Skeletal muscle tissue (tissue), 4 donors: ENCODE measurements around the gene RNF144A. TPM values are rescaled to one million over a fixed set of nuclear protein-coding genes. Genes with fewer than 3 reads are reported as not detected.

ENCODE experiments used
- H3K27ac ChIP-seq: one replicate; pipeline ENCODE4 v1.7.0; 2013; ENCODE audit warnings: mild to moderate bottlenecking, low read depth, low read length, inconsistent platforms
- H3K27me3 ChIP-seq, 3 donors: one replicate each; pipeline ENCODE4 v1.7.0; 2013; ENCODE audit warnings: low read length in 3 of 3; ENCODE audit not compliant: control insufficient read depth in 3 of 3, insufficient read depth in 3 of 3
- H3K36me3 ChIP-seq, 3 donors: one replicate each; pipeline ENCODE4 v1.7.0; 2013; ENCODE audit warnings: low read length in 3 of 3; ENCODE audit not compliant: control insufficient read depth in 3 of 3, insufficient read depth in 3 of 3
- H3K4me1 ChIP-seq, 3 donors: one replicate each; pipeline ENCODE4 v1.7.0; 2013; ENCODE audit warnings: low read length in 3 of 3, mild to moderate bottlenecking in 3 of 3; ENCODE audit not compliant: control insufficient read depth in 3 of 3, insufficient read depth in 3 of 3
- H3K4me3 ChIP-seq, 3 donors: one replicate each; pipeline ENCODE4 v1.7.0; 2013; ENCODE audit warnings: low read length in 3 of 3
- H3K9ac ChIP-seq, 3 donors: one replicate each; pipeline ENCODE4 v1.7.0; 2013; ENCODE audit warnings: low read length in 3 of 3, mild to moderate bottlenecking in 3 of 3, moderate library complexity in 2 of 3, low read depth in 1 of 3
- H3K9me3 ChIP-seq, 3 donors: one replicate each; pipeline ENCODE4 v1.7.0; 2013; ENCODE audit warnings: low read length in 3 of 3; ENCODE audit not compliant: control insufficient read depth in 3 of 3
- total RNA-seq: library from RNA; depleted of rRNA; stranded (reverse); fragments of >200 nt; gene quantifications from one replicate; pipeline ENCODE4 v1.2.3, GENCODE V29; 2014
- donor health status: Osteomylitis.

Gene RNF144A
- total RNA-seq, 1 donor from 2014 or later, result 16.2 TPM

- no peak overlapping the region for H3K9ac ChIP-seq
- peak overlapping the region; percentile 46 for H3K27ac ChIP-seq
- H3K4me3 ChIP-seq, result no peak overlapping the region
- peaks cover 6 to 20% (median 11%) of the 10 kb centered on the region in 3 donors for H3K36me3 ChIP-seq
- no peaks in the 10 kb centered on the region for H3K9me3 ChIP-seq
- peaks cover 26 to 43% (median 38%) of the 10 kb centered on the region in 3 donors for H3K4me1 ChIP-seq
- no peaks in the 10 kb centered on the region for H3K27me3 ChIP-seq
These were observed 105.5 kb downstream of the RNF144A start for GRCh38 chr2:7022492-7023385.

GRCh38 chr2:7023542-7023941, 106.3 kb downstream of the RNF144A start:
- Histone ChIP-seq H3K9me3 (no peaks in the 10 kb centered on the region), H3K27me3 (no peaks in the 10 kb centered on the region), H3K27ac (peak overlapping the region; percentile 37), H3K4me1 (peaks cover 25 to 38% (median 36%) of the 10 kb centered on the region in 3 donors), H3K4me3 (no peak overlapping the region), H3K36me3 (peaks cover 6 to 20% (median 11%) of the 10 kb centered on the region in 3 donors), H3K9ac (no peak overlapping the region)

DNA sequence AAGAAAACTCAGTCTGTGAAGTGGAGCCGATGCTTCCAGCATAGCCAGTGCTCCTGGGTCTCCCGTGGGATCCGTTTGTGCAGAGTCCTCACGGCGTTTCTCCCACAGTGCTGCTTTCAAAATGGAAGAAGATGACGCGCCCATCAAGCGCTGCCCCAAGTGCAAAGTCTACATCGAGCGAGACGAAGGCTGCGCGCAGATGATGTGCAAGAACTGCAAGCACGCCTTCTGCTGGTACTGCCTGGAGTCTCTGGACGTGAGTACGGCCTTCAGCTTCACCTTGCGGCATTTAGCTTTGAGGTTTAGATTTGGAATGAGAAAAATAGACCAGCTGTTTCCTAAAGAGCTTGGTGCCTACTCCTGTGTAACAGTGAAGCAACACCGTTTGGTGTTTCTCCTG, 107.0 kb downstream of the RNF144A start:
- Histone ChIP-seq H3K27me3 (no peaks in the 10 kb centered on the region), H3K9me3 (no peaks in the 10 kb centered on the region), H3K4me3 (no peak overlapping the region), H3K4me1 (peaks cover 32 to 43% (median 38%) of the 10 kb centered on the region in 3 donors), H3K36me3 (peaks cover 6 to 20% (median 11%) of the 10 kb centered on the region in 3 donors), H3K9ac (no peak overlapping the region), H3K27ac (no peak overlapping the region)

GRCh38 chr2:7025082-7025481, 107.9 kb downstream of the RNF144A start:
- Histone ChIP-seq H3K36me3 (peaks cover 6 to 20% (median 16%) of the 10 kb centered on the region in 3 donors), H3K27ac (no peak overlapping the region), H3K9ac (no peak overlapping the region), H3K9me3 (no peaks in the 10 kb centered on the region), H3K27me3 (no peaks in the 10 kb centered on the region), H3K4me1 (peaks cover 35 to 47% (median 38%) of the 10 kb centered on the region in 3 donors), H3K4me3 (no peak overlapping the region)

- Histone ChIP-seq H3K36me3 (peaks cover 13 to 16% (median 13%) of the 10 kb centered on the region in 3 donors), H3K27ac (no peak overlapping the region), H3K27me3 (no peaks in the 10 kb centered on the region), H3K4me1 (peaks cover 43 to 54% (median 44%) of the 10 kb centered on the region in 3 donors), H3K9me3 (no peaks in the 10 kb centered on the region), H3K4me3 (no peak overlapping the region), H3K9ac (no peak overlapping the region)
These were observed 109.5 kb downstream of the RNF144A start for GRCh38 chr2:7026742-7027141.

DNA sequence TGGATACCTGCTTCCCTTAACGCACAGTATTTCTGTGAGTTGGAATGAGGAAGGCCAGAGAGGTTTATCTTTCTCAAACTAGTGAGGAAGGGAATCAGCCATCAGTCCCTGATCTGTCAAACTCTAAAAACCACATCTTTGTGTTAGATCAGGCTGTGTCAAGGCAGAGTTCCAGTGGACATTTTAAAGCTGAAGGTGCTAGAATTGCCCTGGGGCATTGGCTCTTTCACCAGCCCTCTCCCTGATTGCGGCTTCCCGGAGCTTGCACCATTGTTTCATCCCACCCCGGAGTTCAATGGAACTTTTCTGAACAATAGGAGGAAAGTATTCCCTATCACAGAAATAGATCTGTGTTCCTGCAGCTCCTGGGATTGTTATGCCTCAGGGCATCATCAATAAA, 110.2 kb downstream of the RNF144A start:
- H3K27ac ChIP-seq, result no peak overlapping the region
- H3K27me3 ChIP-seq, result no peaks in the 10 kb centered on the region
- H3K4me1 ChIP-seq, result peaks cover 39 to 49% (median 42%) of the 10 kb centered on the region in 3 donors
- H3K9me3 ChIP-seq, result no peaks in the 10 kb centered on the region
- no peak overlapping the region for H3K4me3 ChIP-seq
- H3K9ac ChIP-seq, result no peak overlapping the region
- H3K36me3 ChIP-seq, result peaks cover 13 to 19% (median 14%) of the 10 kb centered on the region in 3 donors

GRCh38 chr2:7027956-7028655, 110.9 kb downstream of the RNF144A start:
- Histone ChIP-seq H3K9me3 (no peaks in the 10 kb centered on the region), H3K4me1 (peaks cover 33 to 42% (median 40%) of the 10 kb centered on the region in 3 donors), H3K36me3 (peaks cover 18 to 26% (median 21%) of the 10 kb centered on the region in 3 donors), H3K4me3 (no peak overlapping the region), H3K9ac (no peak overlapping the region), H3K27ac (no peak overlapping the region), H3K27me3 (no peaks in the 10 kb centered on the region)

GRCh38 chr2:7028846-7029245, 111.6 kb downstream of the RNF144A start:
- Histone ChIP-seq H3K27ac (no peak overlapping the region), H3K4me3 (no peak overlapping the region), H3K4me1 (peaks cover 27 to 35% (median 34%) of the 10 kb centered on the region in 3 donors), H3K9me3 (no peaks in the 10 kb centered on the region), H3K9ac (no peak overlapping the region), H3K27me3 (no peaks in the 10 kb centered on the region), H3K36me3 (peaks cover 21 to 33% (median 27%) of the 10 kb centered on the region in 3 donors)

DNA sequence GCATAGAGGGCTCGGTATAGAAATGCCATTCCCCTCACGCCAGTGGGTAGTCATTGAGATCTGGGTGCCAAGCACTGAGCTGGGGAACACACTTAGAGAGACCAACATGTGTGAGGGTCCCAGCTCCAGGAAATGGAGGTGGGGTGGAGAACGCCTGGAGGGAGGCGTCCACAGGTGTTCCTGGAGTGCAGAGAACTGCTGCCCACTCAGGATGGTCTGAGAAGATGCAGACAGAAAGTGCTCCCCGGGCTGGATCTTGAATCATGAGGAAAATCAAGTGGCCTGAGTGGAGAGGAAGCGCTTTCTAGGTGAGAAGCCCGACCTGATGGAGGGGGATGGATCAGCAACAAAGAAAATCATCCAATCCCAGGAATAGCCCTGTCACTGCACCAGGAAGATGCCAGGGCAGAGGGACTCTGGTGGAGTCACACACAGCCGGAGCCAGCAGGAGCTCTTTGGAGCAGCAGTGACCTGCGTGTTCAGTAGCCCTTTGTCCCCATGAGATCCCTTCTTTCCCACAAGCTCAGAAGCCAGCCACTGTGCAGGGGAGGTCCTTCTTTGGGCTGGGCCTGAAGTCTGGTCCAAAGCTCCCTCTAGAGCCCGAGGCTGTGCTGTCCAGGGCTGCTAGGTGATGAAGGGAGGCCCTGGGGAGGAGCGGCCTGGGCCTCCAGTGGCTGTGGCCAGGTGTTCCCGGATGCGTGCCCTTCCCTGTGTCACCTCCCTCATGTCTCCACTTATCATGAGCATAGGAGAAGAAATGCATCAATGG, 112.3 kb downstream of the RNF144A start:
- H3K27ac ChIP-seq, result no peak overlapping the region
- H3K27me3 ChIP-seq, result no peaks in the 10 kb centered on the region
- peaks cover 21 to 30% (median 24%) of the 10 kb centered on the region in 3 donors for H3K36me3 ChIP-seq

More for the DNA sequence above, 112.3 kb downstream of the RNF144A start:
- H3K4me1 ChIP-seq, result peaks cover 23 to 34% (median 32%) of the 10 kb centered on the region in 3 donors
- H3K9ac ChIP-seq, result no peak overlapping the region
- H3K9me3 ChIP-seq, result no peaks in the 10 kb centered on the region
- no peak overlapping the region for H3K4me3 ChIP-seq
